ENCODE data around the gene ZNF853.
"Not testable (repeated sequence)": the region's sequence is repeated elsewhere in the genome, so short reads cannot be mapped to it uniquely, and the experiment has no call there.

Gene ZNF853

DNA sequence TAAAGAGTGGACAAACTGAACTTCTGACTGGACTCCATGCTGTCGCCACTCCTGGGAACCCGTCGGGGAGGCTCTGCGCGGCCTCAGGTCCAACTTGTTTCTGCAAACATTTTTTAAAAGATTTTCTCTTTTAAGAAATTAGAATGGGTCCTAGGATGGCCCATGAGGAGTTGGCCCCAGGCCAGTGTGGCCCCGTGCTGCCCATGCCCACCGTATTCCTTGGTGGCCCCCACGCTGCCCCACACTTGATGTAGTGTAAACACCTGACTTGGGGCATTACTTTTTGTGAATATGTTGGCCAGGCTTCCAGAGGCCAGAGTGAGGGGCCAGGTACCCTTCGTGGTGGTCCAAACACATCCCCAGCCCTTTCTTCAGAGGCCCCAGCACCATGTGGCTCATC lies 41.0 kb downstream of the ZNF853 start:
- H3K27ac ChIP-seq = no peak overlapping the region
- TF ChIP-seq, protein P1, sequence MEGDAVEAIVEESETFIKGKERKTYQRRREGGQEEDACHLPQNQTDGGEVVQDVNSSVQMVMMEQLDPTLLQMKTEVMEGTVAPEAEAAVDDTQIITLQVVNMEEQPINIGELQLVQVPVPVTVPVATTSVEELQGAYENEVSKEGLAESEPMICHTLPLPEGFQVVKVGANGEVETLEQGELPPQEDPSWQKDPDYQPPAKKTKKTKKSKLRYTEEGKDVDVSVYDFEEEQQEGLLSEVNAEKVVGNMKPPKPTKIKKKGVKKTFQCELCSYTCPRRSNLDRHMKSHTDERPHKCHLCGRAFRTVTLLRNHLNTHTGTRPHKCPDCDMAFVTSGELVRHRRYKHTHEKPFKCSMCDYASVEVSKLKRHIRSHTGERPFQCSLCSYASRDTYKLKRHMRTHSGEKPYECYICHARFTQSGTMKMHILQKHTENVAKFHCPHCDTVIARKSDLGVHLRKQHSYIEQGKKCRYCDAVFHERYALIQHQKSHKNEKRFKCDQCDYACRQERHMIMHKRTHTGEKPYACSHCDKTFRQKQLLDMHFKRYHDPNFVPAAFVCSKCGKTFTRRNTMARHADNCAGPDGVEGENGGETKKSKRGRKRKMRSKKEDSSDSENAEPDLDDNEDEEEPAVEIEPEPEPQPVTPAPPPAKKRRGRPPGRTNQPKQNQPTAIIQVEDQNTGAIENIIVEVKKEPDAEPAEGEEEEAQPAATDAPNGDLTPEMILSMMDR (conservative IDR thresholded peaks at IDR 0.05) = no peak

DNA sequence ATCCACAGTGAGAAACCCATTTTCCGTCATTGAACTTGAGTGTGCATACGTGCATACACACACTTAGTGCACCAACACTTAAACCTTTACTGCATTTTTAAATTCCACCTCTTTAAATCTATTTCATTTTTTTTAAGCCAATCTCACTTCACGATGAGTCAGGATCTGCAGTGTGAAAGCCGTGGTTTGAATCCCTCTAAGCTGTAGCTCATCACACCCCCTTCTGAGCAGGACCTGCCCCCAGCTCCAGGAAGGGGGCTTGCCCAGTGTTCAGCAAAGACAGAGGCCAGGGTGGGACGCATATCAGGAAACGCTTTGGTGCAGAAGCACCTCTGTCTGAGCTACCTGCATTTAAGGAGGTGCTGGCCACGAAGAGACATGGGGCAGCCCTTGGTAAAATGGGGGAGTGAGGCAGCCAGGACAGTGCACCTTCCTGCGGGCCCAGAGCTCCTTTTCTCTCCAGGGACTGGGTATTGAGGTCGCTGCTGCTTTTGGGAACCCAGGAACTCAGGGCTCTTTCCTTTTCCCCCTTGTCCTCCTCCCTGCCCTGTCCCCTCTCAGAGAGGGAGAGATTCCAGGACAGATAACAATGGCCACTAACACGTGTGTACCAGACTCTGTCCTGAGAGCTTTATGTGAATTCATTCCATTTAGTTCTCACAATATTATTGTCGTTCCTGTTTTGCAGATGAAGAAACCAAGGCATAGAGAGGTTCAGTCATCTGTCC lies 43.4 kb downstream of the ZNF853 start:
- no peak overlapping the region for H3K27ac ChIP-seq
- TF ChIP-seq, protein P1 (conservative IDR thresholded peaks at IDR 0.05) = no peak

DNA sequence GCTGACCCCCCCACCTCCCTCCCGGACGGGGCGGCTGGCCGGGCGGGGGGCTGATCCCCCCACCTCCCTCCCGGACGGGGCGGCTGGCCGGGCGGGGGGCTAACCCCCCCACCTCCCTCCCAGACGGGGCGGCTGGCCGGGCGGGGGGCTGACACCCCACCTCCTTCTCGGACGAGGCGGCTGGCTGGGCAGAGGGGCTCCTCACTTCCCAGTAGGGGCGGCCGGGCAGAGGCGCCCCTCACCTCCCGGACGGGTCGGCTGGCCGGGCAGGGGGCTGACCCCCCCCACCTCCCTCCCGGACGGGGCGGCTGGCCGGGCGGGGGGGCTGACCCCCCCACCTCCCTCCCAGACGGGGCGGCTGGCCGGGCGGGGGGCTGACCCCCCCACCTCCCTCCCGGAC lies 55.4 kb downstream of the ZNF853 start:
- not testable (repeated sequence) for H3K27ac ChIP-seq
